GM19043 (cell line): Measurements from ENCODE around the gene ECE1.
A peak's percentile ranks its signal among the peaks of the same experiment; 100 is the strongest.
"Not testable (repeated sequence)": the region's sequence is repeated elsewhere in the genome, so short reads cannot be mapped to it uniquely, and the experiment has no call there.

Experiments
- ATAC-seq: cut with Tn5 transposase; IDR thresholded peaks from one replicate; pipeline ENCODE4 v1.9.1; 2021; ENCODE audit warnings: low read depth; ENCODE audit not compliant: unreplicated experiment

Gene ECE1

DNA sequence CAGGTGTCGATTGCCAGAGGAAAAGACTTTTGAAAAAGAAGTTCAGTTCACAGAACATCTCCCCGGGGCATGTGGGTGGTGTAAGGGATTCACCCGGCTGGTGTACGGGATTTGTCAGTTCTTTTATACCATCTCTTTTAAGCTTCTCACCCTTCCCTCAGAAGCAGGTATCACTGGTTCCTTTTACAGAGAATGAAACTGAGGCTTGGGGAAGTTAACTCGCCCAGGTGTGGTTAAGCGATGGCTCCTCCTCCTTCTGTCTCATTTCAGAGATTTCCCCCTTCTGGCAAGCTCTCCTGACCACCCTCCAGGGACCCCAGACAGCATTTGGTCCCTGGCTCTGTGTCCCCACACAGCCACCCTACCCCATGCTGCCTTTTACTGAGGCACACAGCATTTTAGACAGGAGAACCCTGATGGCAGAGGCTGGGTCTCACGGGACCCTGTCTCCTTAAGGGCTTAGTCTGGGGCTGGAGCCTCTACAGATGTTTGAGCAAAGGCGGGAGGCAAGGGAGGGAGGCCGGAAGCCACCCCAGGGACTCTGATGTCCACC is 2.8 kb upstream of the ECE1 start:
- ATAC-seq, result peak; percentile 22

GRCh38 chr1:21292503-21292983 is 2.3 kb upstream of the ECE1 start:
- ATAC-seq, result no peak

- no peak for ATAC-seq
Observed at GRCh38 chr1:21291964-21292363, 1.7 kb upstream of the ECE1 start.

DNA sequence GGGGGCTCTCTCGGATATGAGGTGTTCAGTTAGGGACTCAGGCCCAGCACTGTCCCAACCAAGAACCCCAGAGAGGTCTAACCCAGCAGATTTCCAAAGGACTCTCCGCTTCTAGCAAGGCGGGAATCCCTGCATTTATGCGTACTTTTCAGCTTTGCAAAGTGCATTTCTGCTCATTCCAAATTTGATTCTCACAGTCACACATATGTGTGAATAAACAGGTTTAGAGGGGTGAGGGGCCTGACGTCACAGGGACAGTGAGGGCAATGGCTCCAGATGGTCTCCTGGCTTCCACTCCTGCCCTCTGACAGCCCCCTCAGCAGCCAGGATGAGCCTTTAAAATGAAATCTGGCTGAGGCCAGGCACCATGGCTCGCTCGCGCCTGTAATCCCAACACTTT is 921 bp upstream of the ECE1 start:
- ATAC-seq, result no peak

- ATAC-seq, result no peak
Observed at GRCh38 chr1:21290546-21290944, 282 bp upstream of the ECE1 start.

- ATAC-seq, result no peak
Observed at GRCh38 chr1:21289127-21289526, 1.1 kb downstream of the ECE1 start.

DNA sequence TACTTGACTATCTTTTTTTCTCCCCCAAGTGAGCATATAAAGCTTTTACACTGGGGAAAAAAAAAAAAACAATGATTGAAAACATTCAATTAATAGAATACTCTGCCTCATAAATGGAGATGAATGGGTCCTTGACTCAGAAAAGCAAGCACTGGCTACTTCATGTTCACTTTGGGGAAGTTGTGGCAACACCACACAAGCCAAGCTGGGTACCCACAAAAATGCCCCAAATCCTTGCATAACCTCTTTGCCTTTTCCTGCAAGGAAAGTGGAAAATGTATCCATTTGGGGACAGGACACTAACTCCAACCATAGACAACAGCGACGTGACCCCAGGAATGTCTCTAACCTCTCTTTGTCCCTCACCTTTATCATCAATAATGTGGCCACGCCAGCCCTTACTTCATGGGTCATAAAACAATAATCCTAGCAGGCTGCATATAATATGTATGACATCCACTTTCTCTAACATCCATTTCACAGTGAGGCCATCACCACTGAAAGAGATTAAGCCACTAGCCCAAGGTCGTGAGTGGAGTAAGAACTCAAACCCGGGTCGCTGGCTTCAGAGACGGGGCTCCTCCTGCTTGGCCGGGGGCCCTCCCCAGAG is 2.3 kb downstream of the ECE1 start:
- no peak for ATAC-seq

- not testable (repeated sequence) for ATAC-seq
Observed at GRCh38 chr1:21285386-21285785, 4.9 kb downstream of the ECE1 start.

GRCh38 chr1:21285055-21285372 is 5.2 kb downstream of the ECE1 start:
- no peak for ATAC-seq

DNA sequence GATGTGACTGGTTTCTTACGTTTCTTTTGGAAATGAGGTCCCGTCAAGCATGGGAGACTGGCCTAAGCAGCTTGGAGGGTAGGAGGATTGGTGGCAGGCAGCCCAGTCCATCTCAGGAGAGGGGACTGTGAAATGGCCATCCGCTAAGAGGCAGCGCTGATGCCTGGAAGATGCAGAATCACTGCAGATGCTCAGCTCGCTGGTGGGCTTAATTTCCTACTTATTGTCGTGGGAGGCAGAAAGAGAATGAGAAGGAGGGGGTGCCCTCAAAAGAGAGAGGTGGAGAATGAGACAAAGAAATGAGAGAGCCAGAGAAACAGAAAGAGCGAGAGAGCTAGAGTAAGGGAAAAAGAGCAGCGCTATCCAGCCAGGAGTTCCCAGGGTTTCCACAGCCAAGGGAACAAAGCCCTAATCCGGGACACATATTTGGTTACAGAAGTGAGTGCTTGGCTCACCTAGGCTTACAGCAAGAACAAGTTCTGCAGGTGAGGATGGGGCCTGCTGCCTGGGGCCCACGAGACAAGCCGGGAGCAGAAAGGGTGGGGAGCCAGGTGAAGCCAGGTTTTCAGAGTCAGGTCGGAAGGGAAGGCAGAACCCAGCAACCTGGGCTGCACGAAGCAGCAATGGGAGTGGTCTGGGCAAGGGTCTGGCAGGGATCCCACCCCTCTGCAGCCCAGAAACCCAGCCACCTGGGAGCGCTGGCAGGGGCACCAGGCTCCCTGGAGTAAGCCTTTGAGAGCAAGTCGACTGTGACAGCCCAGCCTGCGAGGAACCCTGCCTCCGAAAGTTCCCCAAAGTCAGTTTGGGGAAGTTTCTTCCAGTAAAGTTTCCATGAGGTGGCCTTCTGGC is 5.8 kb downstream of the ECE1 start:
- ATAC-seq, result no peak

- no peak for ATAC-seq
Observed at GRCh38 chr1:21283524-21283923, 6.7 kb downstream of the ECE1 start.

DNA sequence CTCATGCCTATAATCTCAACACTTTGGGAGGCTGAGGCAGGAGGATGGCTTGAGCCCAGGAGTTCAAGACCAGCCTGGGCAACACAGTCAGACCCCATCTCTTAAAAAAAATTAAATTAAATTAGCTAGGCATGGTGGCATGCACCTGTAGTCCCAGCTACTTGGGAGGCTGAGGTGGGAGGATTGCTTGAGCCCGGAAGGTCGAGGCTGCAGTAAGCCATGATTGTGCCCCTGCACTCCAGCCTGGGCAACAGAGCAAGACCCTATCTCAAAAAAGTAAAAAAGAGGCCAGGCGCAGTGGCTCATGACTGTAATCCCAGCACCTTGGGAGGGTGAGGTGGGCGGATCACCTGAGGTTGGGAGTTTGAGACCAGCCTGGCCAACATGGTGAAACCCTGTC is 8.2 kb downstream of the ECE1 start:
- ATAC-seq, result not testable (repeated sequence)

- no peak for ATAC-seq
Observed at GRCh38 chr1:21280482-21280881, 9.8 kb downstream of the ECE1 start.

DNA sequence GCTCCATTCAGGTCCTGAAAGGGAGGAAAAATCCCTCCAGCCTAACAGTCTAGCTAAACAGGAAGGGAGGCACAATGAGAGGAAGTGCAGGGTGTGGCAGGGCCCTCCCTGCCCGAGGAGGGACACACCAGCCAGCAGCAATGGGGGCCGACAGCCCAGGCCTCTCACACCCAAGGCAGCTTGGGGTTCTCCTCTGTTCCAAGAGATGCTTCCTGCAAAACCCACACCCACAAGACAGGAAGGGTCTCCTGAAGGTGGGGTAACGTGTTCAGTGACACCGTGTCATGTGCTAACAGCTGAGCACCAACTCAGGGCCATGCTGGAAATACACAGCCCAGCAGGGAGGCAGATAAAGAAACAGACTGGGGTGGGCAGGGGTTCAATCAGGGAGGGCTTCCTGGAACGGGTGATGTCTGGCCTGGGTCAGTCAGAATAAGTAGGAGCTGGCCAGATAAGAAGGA is 10.2 kb downstream of the ECE1 start:
- no peak for ATAC-seq

DNA sequence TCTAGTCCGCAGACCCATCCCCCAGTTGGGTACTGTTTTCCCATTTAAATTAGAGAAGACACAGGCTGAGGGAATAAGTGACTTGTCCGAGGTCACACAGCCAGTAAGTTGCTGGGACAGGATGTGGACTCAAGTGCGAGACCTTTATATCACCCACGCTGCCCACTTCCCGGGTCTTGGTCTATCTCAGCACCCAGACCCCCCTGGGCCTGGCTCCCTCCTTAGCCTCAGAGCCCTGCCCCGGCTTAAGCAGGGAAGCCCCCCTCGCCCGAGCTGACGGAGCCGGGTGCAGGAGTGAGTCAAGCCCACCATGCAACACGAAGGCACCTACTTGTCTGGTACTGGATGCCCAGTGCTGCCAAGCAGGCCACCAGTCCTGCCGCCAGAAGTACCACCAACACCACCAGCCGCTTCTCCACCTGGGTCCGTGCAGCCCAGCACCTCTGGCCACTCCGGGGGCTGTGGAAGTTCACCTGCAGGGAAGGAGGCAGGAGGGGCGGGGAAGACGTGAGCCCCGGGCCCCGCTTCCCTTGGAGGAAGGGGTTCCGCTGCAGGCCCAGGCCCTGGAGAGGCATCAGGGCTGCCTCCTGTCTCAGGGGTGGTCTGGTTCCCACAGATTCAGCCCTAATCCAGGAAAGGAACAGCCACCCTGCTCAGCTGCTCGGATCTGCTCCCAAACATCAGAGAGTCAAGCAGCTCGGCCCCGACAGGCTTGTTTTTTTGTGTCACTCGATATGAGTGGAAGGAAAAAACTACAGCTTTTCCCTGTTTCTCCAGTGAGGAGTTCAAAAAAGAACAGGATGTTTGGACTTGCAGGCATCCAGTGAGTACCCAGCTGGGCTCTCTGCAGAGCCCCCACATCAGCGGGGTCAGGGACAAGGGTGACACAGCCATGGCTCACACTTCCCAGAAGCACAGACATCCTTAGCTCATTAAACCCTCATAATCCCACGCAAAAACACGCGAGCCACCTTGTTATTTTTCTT is 11.1 kb downstream of the ECE1 start:
- no peak for ATAC-seq

DNA sequence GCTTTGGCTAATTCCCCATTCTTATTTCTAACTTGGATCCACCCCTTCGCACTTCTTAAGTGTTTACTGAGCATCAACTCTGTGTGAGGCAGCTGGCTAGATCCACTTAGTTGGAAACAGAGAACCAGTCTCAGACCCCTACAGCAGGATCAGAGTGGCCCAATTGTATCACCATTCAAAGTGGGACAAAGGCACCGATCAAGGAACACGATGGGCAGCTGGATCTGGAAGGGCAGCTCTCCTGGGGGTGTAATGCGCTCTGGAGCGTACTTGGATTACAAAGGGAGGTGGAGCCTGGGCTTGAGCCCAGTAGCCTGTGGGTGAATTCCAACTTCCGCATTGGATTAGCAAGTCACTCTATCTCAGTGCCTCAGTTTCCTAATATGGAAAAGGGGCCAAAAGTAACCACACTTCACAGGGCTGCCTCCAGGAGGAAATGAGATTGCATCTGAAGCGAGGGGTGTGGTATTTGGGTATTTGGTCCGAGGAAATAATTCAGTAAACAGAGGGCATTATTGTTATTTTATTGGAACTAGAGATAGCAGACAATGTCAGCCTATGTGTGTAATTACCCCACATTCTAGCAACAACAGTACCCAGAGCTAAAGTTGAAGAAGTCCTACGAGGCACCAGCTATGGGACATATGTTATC is 11.9 kb downstream of the ECE1 start:
- no peak for ATAC-seq

DNA sequence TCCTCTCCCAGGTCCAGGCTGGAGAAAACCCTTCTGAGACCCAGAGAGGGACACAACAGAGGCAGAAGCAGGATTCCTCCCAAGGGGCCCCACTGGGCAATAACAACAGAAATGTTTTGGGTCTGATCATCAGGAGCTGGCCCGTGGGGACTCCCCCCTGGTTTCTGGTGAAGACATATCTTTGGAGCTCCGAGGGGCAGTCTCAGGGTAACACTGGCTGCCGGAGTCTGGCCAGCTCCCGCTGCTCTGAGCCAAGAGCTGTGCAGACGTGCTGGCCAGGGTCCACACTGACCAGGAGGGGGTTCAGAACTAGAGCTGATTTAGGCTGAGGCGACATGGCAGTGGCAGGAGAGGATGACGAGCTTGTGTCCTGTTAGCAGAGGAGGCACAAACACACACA is 13.1 kb downstream of the ECE1 start:
- no peak for ATAC-seq

GRCh38 chr1:21272540-21272939 is 17.7 kb downstream of the ECE1 start:
- ATAC-seq, result no peak

DNA sequence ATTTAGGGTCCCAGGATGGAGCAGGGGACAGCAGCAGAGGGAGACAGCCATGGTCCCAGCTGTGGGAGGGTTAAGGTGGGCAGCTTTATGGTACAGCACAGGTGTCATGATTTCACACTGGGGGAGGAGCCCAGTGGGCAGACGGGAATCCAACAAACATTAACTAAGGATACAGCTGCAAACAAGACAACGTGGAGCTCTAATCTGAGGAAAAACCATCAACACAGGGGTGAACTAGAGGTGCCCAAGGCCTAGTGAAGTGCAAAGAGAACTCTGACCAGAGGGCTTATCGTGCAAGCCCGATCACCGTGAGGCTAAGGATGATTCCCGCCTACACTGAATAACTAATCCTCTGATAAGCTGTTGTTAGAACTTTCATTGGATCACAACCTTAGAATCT is 18.7 kb downstream of the ECE1 start:
- no peak for ATAC-seq

DNA sequence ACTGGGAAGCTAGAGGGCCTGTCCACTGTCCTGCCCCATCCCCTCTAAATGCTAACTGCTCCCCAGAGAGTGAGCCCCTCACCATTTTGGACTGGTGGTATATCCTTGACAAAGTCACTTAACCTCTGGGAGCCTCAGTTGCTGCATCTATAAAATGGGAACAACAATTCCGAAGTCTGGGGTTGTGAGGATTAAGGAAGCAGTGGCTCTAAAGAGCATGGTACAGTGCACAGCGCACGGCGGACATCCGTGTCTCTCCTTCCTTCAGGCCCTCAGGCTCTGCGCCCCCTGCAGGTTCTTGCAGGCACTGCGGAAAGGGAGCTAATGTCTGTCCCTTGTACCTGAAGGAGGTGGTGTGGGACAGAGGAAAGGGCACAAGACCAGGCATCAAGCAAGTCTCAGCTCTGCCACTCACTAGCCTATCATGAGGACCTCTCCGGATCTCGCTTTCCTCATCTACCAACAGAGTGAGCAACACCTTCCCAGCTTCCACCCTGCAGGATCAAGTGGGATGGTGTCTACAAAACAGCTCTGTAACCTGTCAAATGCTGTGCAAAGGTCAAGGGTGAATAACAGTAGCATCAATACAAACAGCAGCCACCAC is 20.1 kb downstream of the ECE1 start:
- ATAC-seq, result no peak
